Sigmoid colon (tissue), 4 donors: ENCODE data around the gene GGT6.

ENCODE experiments used
- POLR2A ChIP-seq, 2 donors: fragments of 450-650 bp; IDR thresholded peaks; one replicate each; pipeline ENCODE4 v1.6.1; 2016; ENCODE audit warnings: antibody characterized with exemption in 2 of 2, mild to moderate bottlenecking in 2 of 2, moderate library complexity in 2 of 2
- POLR2AphosphoS5 ChIP-seq, 4 donors: sonication (generic); formaldehyde crosslinking; IDR thresholded peaks; one replicate each; pipeline ENCODE4 v1.6.1; 2017; ENCODE audit warnings: antibody characterized with exemption in 4 of 4

DNA sequence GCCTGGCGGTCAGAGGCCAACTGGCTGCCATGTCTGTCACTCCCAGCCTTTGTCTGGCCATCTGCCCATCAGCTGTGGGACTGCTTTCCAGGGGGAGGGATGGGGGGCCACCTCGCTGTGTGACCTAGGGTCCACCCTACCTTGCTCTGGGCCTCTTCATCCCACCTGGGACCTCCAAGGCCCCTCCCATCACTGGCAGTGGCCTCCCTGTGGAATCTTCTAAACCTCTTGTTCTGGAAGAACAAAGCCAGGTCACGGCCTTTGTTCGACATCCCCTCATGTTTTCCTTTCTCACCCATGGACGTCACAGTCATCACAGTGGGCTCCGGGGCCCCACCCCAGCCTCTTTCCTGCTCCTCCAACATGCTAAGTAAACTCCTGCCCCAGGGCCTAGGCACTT, 37.7 kb downstream of the GGT6 start:
- TF ChIP-seq POLR2AphosphoS5 (IDR thresholded peaks at IDR 0.05): no peak
- TF ChIP-seq POLR2A (IDR thresholded peaks at IDR 0.05): no peak
